Measurements from ENCODE around the gene PLEKHA4.
"Not testable (repeated sequence)": the region's sequence is repeated elsewhere in the genome, so short reads cannot be mapped to it uniquely, and the experiment has no call there.

Gene PLEKHA4

DNA sequence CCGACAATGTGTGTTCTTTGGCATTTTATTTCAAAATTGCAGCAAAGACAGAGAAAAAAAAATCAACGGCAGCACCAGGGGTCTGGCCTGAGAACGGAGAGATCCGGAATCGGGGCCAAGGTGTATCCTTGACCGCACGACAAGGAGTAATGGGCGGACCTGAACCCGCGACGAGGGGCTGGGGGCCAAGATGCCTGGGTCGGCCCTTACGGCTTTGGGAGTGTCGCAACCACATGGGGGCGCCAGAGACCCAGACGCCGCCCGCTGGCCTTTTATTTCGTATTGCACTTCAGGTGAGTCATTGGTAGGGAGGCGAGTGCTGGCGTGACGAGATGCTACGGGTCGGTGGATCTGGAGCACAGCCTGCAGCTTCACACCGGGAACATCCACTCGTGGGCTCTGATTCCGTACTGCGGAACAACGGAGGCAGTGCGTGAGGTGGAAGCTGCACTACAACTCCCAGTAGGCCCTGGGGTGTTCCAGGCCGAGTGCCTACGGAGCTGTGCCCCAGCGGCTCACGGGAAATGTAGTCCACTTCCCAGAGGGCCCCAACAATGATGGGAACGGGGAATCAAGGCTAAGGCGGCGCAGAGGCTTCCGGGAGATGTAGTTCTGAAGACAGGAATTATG lies 73.2 kb downstream of the PLEKHA4 start:
- peak; percentile 88 for DNase-seq

DNA sequence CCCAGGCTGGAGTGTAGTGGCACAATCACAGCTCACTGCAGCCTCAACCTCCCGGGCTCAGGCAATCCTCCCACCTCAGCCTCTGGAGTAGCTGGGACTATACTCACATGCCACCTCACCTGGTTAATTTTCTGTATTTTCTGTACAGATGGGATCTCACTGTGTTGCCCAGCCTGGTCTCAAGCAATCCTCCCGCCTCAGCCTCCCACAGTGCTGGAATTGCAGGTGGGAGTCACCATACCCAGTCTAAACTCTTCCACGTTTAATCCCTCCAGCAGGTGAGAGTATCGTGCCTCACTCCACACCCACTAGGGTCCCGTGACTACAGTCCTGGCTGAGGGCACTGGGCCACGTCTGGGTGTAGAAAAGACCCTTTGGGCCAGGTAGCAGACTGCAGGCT lies 74.1 kb downstream of the PLEKHA4 start:
- no peak for DNase-seq

DNA sequence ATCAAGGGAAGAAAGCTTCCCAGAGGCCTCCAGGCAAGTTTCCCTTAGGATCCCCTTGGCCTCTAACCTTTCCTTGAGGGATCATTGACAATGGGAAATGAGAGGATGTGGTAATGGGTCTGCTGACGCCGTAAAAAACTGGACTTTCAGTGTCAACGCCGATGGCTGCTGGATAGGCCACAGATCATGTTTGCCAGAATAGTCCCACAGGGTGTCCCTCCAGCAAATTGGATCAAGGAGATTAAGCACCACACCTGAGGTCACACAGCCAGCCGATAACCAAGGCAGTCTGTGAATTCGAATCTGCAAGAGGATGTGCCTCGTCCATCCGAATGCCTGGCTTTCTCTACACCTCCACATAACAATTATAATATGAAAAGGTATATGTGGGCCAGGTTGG lies 75.1 kb downstream of the PLEKHA4 start:
- DNase-seq: no peak

DNA sequence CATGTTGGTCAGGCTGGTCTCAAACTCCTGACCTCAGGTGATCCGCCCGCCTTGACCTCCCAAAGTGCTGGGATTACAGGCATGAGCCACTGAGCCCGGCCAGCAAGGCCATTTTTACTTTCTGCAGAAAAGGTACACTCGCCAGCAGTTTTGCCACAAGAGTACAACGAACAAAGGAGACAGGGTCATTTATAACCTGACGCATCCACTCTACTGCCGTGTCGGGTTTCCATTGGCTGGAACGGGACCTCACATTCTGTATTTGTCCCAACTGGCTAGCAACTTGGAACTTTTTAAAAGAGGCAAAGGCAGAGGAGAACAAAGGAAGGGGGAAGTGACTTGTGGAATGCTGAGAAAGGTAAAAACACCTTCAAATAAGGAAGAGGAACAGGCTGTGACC lies 81.1 kb downstream of the PLEKHA4 start:
- DNase-seq: not testable (repeated sequence)
